HG03521 (cell line): Measurements from ENCODE around the gene CTU1.

Experiments used
- ATAC-seq: cut with Tn5 transposase; IDR thresholded peaks from one replicate; pipeline ENCODE4 v1.9.1; 2021; ENCODE audit warnings: mild to moderate bottlenecking, moderate library complexity; ENCODE audit not compliant: unreplicated experiment

Gene CTU1

DNA sequence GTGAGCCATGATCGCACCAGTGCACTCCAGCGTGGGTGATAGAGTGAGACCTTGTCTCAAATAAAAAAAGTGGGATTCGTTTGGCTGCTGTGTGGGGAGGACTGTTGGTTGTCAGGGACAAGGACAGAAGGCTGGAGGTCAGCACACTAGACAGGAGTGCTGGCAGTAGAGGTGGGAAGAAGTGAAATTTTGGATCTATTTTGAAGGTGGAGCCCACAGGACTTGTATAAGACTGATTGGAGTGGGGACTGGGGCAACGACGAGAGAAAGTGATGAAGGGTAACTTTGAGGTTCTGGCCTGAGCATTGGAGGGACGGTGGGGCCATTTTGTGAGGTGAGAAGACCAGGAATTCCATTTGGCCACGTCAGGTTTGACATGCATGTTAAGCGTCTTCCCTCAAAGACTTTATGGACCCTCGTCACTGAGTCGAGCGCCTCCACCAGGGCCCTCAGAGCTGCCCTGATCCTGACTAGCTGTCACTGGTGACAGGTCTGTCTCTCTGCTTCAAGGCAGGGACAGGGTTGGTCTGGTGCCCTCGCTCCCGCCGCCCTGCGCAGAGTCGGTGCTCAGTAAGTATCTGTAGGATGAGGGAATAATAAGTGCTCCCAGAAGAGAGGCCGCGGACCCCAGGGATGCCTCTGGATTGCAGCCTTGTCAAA, 673 bp downstream of the CTU1 start:
- ATAC-seq: peak; percentile 3

DNA sequence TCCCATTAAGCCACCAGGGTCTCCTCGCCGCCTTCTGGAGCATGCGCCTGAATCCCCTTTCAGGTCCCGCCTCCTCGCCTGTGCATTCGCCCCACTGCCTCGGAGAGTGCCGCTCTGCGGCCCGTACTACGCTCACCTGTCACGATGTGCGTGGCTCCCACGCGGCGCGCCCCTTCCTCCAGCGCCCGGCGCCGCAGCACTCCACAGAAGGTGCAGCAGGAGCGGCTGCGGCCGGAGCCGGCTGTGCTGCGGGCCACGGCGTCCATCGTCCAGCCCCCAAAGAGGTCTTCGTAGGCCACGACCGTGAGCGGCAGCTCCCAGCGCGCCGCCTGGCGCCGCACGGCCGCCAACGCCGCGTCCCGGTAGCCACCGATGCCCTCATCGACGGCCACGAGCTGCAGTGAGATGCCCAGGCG, 4.3 kb downstream of the CTU1 start:
- ATAC-seq: no peak

DNA sequence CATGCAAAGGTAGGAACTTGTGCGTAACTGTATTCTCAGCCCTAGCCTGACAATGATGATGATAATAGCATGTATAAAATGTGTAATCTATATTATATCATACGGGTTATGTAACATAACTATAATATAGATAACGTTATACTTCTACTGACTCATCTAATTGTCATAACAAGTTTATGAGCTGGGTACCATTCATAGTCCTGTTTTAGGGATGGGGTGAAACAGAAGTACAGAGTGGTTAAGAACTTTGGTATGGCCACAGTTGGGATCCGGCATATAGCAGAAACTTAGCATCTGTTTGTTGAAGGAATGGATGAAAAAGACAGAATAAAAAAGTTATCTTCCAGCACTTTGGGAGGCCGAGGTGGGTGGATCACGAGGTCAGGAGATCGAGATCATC, 5.2 kb downstream of the CTU1 start:
- ATAC-seq: no peak

DNA sequence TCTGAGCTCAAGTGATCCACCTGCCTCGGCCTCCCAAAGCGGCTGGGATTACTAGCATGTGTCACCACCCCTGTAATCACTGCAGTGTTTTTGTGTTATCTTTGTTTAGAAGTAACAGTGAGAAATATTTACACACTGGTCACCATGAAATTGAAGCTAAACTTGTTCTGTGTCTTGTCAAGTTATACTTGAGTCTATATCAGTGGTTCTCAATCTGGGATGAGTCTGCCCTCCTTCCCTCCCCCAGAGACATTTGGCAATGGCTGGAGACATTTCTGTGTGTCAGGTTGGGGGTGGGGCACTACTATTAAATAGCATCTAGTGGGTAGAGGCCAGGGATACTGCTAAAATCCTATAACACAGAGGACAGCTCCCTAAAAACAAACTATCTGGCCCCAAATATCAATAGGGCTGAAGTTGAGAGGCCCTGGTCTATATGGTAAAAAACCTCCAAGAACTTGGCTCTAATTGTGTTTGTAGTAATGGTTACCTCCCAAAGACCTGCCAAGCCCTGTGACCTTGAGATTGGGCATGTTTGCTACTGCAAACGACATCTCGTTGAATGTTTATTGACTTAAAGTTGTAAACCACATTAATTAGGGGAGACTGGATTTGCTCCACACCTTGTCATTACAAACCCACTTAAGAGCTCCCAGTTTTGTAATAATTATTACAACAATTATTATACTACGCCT, 6.9 kb downstream of the CTU1 start:
- ATAC-seq: no peak

DNA sequence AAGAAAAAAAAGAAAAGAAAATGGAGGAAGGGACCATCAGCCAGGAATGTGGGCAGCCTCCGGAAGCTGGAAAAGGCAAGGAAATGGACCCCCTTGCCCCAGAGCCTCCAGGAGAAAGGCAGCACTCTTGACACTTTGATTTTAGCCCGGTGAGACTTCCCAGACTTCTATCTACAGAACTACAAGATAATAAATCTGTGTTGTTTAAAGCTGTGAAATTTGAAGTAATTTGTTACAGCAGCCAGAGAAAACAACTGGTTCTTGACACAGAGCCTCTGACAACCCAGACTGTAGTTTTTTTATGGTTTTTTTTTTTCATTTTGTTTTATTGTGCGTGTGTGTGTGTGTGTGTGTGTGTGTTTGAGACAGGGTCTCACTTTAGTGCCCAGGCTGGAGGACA, 7.6 kb downstream of the CTU1 start:
- ATAC-seq: no peak

DNA sequence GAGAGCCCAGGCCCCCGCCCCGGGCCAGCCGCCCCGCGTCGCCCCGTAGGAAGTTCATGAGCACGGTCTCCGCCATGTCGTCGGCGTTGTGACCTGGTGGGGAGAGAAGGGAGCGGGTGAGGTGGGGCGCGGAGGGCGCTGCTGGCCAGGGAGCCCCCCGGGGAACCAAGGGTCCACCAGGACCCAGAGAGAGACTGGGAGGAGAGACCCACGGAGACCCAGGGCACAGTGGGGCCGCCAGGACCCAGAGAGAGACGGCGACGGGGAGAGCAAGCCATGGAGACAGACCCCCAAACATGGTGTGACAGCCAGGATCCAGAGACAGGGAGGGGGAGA, 9.2 kb downstream of the CTU1 start:
- ATAC-seq: no peak

DNA sequence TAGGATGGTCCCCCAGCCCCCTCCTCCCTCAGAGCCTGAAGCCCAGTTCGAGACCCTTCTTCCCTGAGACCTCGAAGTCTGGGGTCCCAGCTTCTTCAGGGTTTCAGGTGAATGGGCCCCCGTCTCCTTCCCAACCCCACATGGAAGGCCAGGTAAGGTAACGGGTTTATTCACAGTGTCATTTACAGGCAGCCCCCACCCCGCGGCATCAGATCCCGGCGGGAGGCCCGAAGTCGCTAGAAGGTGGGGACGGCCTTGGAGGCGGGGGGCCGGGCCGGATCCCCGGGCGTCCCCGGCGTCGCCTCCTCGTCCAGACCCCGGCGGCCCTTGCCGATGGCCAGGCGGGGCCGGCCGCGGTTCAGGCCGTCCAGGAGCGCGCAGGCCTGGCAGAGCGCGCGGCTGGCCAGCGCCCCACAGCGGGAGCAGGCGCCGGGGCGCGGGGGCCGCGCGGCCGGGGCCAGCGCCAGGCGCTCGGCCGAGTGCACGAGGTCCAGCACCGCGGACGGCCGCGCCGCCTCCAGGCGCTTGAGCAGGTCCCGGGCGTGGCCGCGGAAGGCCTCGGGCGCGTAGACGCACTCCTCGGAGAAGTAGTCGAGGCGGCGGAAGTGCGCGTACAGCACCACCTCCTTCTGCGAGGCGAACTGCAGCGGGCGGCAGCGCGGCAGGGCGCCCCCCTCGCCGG, 9.7 kb downstream of the CTU1 start:
- no peak for ATAC-seq

DNA sequence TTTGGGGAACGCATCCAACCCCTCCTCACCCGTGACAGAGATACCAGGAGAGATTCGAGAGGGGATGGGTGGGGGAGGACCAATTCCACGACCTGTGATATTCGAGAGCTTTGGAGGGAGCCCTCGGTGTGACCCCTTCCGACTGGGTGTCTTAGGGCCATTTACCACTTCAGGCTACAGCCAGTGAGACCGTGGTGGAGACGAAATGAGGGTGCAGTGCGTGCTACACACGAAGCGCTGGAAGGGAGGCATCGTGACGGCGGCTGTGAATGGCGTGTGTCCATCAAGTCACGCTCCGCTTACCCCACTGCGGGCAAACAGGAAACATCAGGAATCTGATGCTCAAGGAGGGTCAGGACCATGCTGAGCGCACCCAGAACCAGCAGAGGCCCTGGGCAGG, 10.4 kb downstream of the CTU1 start:
- no peak for ATAC-seq

DNA sequence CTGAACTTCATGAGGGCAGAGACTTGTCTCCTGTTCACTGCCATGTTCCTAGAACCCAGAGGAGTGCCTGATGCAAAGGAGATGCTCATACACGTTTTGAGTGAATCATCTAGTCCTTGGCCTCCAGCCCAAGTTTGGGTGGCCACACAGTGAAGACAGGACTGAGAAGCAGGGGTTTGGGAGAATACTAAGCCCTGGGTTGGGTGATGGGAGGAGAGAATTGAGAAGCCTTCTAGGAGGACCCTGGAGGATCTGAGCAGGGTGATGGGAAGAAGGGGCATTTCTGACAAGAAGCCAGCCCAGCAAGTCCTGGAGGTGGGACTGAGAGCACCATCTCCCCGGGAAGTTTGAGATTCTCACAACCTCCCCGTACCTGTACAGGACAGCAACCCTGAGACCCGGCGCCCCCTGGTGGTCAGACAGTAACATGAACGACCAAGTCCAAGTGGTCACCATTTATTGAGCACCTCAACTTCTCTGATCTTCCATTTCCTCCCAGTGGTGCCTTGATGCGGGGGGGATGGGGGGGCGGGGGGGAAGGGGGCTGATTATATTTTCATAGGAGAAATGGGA, 11.0 kb downstream of the CTU1 start:
- ATAC-seq: no peak

DNA sequence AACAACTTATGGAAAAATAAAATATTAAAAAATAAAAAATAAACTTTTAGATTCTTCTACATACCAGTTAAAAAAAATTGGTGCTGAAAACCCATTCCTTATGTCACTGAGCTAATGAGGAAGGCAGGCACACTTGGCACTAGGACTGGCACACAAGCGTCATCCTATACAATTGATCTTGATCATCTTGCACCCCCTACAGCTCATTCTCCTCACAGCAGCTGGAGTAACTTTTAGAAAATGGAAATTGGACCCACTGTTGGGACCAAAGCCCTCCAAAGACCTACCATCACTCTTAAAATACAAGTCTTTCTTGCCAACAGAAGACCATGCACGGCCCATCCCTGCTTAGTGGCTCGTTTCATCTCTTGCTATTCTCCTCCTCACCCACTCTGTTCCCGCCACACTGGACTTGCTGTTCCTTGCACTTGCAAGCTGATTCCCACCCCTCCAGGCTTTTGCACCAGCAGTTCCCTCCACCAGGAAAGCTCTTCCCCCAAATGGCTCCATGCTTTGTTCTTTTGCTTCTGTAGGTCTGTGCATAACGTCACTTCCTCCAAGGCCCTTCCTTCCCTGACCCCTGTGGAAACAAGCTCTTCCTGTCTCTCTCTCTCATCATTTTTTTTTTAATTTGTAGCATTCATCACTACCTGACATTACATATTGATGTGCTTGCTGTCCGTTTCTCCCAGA, 11.6 kb downstream of the CTU1 start:
- ATAC-seq: no peak

DNA sequence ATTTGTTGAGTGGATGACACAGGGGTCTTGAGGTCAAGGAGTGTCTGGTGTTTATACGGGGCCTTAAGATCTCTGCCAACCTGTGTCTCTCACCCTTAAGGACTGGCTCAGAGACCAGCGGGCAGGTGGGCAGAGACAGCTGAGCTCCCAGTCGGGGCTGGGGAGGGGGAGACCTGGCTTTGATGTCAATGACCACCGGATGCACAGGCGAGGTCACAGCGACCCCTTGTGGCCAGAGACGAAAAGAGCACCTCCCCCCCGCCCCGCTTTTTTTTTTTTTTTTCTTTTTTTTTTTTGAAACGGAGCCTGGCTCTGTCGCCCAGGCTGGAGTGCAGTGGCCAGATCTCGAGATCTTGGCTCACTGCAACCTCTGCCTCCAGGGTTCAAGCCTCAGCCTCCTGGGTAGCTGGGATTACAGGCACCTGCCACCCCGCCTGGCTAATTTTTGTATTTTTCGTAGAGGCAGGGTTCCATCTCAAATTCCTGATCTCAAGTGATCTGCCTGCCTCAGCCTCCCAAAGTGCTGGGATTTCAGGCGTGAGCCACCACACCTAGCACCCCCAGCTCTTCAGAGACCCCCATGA, 13.4 kb downstream of the CTU1 start:
- no peak for ATAC-seq

DNA sequence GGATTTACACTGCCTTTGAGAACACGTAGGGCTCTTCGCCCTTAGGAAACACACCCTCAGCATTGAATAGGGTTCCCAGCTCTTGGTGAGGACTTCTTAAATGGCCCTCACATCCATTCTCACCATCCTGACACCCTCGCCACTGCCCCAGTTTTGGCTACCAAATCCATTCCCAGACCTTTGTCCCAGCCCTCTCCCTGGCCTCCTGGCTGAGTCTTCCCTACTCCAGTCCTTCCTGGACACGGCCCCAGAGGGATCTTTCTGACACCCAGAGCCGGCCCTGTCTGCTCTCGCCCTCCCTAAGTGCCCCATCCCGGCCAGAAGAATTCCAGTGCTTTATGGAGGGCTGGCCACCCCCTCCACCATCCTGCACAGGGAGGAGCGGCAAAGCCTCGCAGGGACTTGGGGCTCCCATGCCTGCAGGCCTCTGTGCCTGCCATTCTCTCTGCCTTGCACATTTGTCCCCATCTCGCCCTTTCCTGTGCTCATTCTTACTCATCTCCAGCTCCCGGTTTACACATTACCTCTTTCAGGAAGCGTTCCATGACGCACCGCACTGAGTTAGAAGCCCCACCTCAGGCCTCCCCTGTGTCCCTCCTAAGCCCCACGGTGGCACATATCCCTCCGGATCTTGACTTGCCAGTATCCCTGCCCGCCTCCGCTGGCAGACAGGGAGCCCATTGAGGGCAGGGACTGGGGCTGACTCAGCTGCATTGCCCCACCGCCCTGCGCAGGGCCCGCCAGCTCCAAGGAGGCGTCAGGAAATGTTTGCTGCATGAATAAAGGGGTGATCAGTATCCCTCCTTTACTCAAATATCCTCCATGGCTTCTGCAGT, 14.5 kb downstream of the CTU1 start:
- ATAC-seq: no peak

DNA sequence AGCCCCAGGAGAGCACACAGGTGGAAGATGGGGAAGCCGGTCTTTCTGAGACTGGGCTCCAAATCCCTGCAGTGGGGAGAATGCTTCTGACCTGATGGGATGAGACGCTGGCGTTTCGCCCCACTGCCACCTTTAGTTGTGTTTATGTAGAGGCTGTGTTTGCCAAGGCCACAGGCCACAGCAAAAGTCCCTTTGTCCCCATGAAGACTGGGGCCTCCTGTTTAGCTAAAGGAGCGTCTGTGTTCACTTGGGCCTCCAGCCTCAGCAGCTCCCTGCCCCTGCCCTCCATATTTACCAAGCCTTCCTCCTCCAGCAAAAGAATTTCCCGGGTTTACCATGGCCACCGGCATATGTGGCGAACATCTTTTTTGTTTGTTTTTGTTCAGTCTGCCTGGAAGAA, 15.1 kb downstream of the CTU1 start:
- no peak for ATAC-seq

DNA sequence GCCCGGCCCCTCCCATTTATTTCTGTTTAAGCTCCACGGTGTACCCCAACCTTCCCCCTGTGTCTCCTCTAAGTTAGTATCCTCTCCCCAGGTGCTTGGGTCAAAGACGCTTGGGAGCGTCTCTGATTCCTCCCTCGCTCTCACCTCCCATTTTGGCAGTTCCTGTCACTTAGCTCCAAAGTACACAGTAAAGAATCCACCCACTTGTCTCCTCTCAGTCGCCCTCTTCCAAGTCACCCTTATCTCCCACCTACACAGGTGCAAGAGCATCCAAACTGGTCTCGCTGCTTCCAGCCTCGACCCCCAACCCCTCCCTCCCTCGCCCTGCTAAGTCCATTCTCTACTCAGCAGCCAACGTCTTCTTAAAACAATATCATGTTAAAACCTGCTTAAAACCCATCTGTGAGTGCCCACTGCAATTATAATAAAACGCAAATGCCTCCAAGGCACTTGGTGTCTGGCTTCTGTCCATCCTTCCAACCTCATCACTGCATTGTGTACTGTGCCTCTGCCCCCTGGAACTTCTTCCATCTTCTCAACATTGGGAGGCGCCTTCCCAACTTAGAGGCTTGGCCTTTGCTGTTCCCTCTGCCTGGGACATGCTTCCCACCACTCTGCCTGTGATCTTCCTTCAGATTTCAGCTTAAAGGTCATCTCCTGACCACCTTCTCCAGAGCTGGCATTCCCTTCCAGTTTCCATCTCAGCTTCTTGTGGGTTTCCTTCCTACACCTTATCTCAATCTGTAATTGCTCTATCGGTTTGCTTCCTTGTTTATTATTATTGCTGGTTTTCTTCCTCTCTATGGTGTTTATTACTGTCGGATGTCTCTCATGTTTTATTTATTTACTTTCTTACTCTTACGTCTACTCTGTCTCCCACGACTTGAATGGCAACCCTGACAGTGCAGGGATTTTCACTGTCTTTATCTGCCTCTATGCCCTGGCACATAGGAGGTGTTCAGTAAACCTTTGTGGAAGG, 16.0 kb downstream of the CTU1 start:
- ATAC-seq: no peak

DNA sequence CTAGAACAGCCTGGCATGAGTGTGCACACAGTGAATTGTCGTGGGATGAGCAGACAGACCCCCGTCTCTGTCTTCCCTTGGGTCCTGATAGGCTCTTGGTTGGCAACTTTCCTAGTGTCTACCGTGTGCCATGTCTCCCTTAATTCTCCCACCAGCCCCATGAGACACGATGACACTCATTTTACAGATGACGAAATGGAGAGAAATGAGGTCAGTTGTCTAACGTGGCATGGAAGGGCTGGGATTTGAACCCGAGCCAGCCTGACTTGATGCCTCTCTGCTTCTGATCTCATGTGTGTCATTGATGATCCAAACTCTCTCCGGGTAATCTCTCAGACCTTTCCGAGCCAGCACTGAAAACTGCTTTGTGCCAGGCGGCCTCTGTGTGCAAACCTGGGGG, 17.1 kb downstream of the CTU1 start:
- ATAC-seq: no peak

DNA sequence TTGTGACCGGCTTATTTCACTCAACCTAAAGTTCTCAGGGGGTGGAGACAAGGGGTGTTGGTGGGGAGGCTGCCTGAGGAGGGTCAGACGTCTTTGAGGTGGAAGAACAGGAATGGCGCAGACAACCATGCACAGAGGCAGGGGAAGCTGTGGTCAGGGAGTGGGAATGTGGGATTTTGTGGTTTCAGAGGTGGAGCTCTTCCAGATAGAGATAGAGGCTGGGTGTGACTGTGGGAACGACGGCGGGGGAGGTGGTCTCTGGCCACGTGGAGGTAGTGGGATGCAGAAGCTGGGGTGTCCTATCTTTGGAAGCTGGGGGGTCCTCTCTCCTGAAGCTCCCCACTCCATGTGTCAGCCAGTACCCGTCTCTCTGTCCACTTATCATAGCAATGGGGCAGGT, 17.7 kb downstream of the CTU1 start:
- no peak for ATAC-seq

DNA sequence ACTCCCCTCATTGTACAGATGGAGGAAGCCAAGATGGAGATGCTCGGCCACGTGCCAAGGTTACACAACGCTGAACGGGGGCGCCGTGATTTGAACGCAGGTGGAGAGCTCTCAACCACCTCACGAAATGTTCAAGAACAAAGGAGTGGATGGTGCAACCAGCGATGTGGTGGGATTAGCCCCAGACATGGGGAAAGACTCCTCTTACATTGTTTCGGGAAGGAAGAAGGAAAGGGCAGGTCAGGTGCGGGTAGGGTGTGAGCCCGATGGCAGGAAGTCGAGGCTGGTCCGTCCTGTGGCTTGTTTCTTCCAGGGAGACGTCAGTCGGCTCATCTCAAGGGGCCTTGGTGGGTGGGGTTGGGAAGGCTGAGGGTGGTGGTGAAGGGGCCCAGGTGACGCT, 18.4 kb downstream of the CTU1 start:
- no peak for ATAC-seq

DNA sequence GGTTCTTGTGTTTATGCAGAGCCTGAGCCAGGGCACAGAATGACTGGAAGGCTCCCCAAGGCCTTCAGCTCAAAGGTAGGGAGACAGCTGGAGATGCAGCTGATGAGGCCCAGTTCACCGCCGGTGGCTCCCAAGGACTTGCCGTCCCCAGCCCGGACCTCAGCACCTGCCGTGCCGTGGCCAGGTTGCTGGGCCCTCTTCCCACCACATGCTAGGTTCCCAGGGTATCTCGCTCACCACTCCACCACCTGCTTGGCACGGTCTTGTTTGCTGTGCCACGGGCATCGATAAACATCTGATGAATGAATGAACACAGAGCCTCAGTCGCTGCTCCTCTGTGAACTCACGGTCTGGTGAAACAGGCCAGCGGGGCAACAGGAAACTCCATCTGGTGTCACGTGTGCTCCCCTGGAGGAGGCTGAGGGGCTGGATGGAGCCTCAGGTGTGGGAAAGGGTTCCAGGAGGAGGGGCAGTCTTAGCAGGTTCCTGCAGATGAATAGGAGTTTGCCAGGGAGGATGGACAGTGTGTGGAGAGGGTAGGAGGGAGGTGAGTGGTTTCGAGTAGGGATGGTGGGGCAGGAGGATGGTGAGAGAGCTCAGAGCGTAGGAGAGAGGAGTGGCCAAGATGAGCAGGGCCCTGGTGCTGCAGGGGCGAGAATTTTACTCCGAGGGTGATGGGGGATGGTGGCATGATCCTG, 21.9 kb downstream of the CTU1 start:
- ATAC-seq: no peak

DNA sequence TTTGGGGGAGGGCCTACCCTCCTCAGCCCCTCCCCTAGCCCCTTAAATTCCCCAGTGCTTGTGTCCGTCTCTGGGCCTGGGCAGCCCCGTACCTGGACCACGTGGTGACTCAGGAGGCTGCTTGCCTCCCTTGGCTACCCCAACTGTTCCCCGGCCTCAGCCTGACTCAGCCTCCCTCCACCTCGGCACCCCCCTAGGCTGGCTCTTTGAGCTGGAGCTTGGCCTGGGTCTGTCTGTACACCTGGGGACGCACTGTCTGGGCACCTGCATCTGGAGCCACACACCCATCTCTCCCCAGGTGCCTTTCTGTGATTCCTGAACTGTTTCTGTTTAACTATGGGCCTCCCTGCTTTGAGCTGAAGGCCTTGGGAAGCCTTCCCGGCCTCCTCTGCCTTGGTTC, 23.7 kb downstream of the CTU1 start:
- no peak for ATAC-seq
